ENCODE measurements around the gene CSMD2. TPM values are rescaled to one million over a fixed set of nuclear protein-coding genes. Genes with fewer than 3 reads are reported as not detected.

The CSMD2 gene
- total RNA-seq, 1 donor from 2014 or later: not detected

DNA sequence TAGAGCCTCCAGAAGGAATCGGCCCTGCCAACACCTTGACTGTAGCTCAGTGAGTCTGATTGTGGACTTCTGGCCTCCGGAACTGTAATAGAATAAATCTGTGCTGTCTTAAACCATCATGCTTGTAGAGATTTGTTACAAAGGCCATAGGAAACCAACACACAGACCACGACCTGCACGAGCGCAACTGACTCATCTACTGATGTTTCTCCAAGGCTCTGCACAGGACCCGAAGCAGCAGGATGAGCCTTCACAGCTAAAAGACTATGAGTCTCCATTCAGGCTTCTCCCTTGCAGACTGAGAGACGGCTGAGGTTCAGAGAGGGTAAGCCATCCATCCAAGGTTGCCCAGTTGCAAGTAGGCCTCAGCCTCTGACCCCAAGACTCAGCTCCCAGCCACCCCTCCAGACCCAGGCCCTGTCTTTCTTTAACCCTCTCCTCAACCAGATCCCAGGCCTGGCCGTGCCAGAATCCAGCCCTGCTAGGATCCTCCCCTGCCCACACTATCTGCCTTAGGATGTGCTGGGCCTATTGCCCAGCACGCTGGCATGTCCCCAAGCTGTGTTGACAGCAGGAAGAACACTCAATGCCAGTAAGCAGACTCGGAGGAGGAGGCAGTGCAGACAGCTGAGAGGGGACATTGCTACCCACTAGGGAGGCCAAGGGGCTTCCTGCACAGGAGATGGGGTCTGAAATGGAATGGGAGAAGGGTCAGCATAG is 192.2 kb downstream of the CSMD2 start:
- Mint-ChIP-seq H3K9me3 (no peaks in the 10 kb centered on the region), H3K4me3 (no peak overlapping the region), H3K4me1 (no peaks in the 10 kb centered on the region), H3K27me3 (no peaks in the 10 kb centered on the region), H3K27ac (no peak overlapping the region), H3K36me3 (ENCODE audit: low read depth) (no peaks in the 10 kb centered on the region)
- DNase-seq: no peak
- intact Hi-C loops (cut with micrococcal nuclease): no loop called here

DNA sequence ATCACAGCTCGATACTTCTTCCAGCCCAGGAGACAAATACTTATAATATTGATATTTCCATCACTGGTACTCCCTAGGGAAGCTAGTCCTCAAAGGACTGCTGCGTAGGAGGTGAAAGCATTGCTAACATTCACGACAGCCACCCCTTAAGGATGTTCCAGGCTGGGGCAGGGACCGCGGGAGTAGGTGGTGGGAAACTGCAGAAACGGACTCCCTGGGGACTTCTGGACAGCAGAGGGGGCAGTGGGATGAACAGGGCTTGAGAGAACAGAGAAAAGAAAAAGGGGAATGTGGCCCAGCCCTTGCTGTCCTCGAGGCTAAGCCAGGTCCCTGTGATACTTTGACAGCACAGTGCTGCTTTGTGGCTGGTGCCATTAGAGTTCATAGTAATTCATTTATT is 193.1 kb downstream of the CSMD2 start:
- no peak overlapping the region for H3K27ac Mint-ChIP-seq
- no peaks in the 10 kb centered on the region for H3K27me3 Mint-ChIP-seq

DNA sequence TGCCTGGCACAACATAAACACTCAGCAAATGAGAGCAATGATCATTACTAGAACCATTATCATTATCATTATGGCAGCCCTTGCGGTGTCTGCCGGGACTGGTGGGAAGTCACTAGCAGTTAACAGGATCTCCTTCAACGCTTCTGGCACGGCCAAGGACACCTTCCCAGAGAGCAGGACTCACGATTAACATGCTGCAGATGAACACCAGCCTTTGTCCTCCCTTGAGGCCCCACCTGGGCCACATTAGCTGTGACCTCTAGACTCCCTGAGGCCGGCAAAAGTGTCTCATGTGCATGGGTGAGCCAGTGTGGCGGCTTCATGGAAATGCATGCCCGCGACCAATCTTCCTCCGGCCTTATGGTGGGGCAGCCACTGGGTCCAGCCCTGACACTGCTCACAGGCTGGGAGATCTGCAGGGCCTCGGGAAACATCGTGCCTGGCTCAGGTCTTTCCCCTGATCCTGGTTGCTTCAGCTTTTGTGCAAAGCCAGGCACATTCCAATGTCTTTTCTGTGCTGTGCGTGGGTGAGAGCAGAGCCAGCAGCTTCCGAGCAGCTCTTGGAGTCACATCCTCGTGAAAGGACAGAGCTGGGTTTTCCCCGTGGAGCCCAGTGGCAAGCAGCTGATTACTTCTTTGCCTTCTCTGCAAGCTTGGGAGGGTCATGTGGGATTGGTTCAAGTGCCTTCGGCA is 193.9 kb downstream of the CSMD2 start:
- H3K4me3 Mint-ChIP-seq: no peak overlapping the region
- intact Hi-C loops (cut with micrococcal nuclease): no loop called here
- no peaks in the 10 kb centered on the region for H3K36me3 Mint-ChIP-seq (ENCODE audit: low read depth)
- no peaks in the 10 kb centered on the region for H3K4me1 Mint-ChIP-seq
- no peaks in the 10 kb centered on the region for H3K9me3 Mint-ChIP-seq
- no peak overlapping the region for H3K27ac Mint-ChIP-seq
- no peak for DNase-seq
- no peaks in the 10 kb centered on the region for H3K27me3 Mint-ChIP-seq

More for the DNA sequence above, 193.1 kb downstream of the CSMD2 start:
- H3K36me3 Mint-ChIP-seq (ENCODE audit: low read depth): no peaks in the 10 kb centered on the region
- DNase-seq: no peak
- no peaks in the 10 kb centered on the region for H3K9me3 Mint-ChIP-seq
- intact Hi-C loops (cut with micrococcal nuclease): no loop called here
- no peaks in the 10 kb centered on the region for H3K4me1 Mint-ChIP-seq
- no peak overlapping the region for H3K4me3 Mint-ChIP-seq

DNA sequence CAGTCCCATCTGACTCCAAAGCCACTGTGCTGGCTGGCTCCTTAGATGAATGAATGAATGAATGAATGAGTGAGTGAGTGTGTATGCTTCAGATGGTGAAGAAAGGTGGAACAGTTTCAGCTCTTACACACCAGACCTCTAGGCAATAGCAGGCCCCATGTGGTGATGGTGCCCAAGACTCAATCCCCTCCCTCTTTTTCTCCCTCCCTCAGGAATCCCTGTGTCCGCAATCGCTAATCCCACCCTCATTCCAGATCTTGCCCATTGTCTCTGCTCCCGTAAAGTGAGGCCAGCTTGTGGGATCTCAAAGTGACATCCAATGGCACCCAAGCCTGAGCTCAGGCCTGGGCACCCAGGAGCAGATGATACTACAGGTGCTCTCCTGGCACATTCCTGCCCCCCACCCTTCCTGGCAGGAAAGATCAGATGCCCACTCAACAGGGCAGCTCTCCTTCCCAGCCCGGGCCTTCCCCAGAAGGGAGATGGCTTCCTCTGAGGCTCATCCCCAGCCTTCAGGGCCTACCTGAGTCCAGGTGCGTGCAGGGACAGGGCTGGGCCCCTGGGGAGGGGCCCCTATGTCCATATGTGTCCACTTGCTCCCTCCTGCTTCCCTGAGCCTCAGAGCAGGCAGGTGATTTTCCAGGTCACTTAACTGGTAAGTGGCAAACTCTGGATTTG is 194.7 kb downstream of the CSMD2 start:
- Mint-ChIP-seq H3K27me3 (no peaks in the 10 kb centered on the region), H3K9me3 (no peaks in the 10 kb centered on the region), H3K27ac (no peak overlapping the region), H3K4me1 (no peaks in the 10 kb centered on the region), H3K4me3 (no peak overlapping the region), H3K36me3 (ENCODE audit: low read depth) (no peaks in the 10 kb centered on the region)
- intact Hi-C loops (cut with micrococcal nuclease): no loop called here
- DNase-seq: no peak

DNA sequence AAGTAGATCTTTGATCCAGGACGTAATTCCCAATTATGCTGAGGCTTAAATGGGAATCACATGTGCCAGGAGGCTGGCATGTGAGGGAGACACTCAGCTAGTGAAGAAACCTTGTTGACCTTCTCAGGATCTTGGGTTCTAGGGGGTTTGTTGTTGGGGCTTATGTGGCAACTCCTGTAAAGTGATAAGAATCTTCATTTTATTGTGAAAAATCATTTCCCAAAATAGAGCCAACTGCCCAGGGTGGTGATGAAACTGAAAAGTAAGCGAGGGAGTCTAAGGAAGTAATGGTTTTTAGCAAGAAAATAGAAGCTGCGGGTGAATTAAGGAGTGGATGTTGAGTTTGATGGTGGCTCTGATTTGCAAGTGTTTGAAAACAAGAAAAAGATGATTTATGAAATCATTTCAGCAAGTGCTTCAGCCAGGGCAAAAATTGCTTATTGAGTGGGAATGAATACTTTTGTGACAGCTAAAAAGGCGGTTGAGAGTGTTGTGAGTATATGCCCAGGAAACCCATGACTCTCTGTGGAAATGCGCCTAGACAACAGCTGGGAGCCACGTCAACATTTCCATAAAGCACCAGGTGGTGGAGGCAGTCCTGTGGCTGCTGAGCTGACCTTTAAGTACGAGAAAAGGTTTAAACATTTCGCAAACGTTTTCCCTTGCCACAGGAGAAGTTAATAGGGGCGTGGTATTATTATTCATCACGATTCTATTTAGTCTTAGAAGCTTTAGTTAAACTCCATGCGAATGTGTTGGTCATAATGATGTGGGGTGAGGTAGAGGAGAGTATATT is 198.5 kb downstream of the CSMD2 start:
- Mint-ChIP-seq H3K4me1 (no peaks in the 10 kb centered on the region), H3K27me3 (no peaks in the 10 kb centered on the region), H3K36me3 (ENCODE audit: low read depth) (no peaks in the 10 kb centered on the region), H3K27ac (no peak overlapping the region), H3K9me3 (no peaks in the 10 kb centered on the region), H3K4me3 (no peak overlapping the region)
- intact Hi-C loops (cut with micrococcal nuclease): no loop called here
- DNase-seq: no peak

DNA sequence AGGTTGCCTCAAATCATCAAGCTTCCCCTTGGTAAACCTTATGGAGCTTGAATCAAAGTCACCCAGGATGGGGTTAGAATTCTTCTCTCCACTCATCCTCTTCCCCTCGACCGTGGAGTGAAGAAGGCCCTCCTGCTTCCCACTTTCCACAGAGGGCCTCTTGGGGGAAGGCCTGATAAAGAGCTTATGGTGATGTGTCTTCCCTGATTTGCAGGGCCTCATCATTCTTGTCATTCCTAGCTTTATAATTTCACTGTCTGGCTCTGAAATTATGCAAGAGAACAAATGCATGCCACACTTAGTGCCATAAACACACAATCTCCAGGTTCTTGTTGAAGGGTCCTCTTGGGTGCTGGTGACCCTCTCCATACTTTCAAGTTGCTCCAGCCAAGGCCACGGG is 199.9 kb downstream of the CSMD2 start:
- H3K36me3 Mint-ChIP-seq (ENCODE audit: low read depth): no peaks in the 10 kb centered on the region
- H3K4me1 Mint-ChIP-seq: no peaks in the 10 kb centered on the region
- intact Hi-C loops (cut with micrococcal nuclease): no loop called here
- H3K4me3 Mint-ChIP-seq: no peak overlapping the region
- H3K27me3 Mint-ChIP-seq: no peaks in the 10 kb centered on the region
- no peak for DNase-seq
- H3K27ac Mint-ChIP-seq: no peak overlapping the region
- no peaks in the 10 kb centered on the region for H3K9me3 Mint-ChIP-seq

DNA sequence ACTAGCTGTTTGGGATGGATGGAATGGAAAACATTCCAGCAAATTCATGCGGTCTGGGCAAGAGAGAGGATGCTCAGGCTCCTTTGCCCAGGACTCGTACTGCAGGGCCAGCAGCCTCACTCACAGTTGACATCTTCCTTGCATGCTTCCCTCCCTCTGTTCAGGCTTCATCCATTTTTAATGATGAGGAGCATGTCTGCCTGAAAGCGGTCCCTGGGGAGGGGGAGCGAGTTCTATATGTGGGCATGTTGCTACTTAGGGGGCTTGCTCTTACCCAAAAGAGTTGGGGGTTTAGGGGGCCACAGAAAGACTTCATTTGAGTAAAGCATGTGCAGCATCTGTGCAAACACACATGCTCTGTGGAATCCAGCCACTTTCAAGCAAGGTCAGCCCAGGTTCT is 203.0 kb downstream of the CSMD2 start:
- no peaks in the 10 kb centered on the region for H3K4me1 Mint-ChIP-seq
- H3K4me3 Mint-ChIP-seq: no peak overlapping the region
- H3K9me3 Mint-ChIP-seq: no peaks in the 10 kb centered on the region
- no peaks in the 10 kb centered on the region for H3K36me3 Mint-ChIP-seq (ENCODE audit: low read depth)
- intact Hi-C loops (cut with micrococcal nuclease): no loop called here
- no peak for DNase-seq
- H3K27me3 Mint-ChIP-seq: no peaks in the 10 kb centered on the region
- no peak overlapping the region for H3K27ac Mint-ChIP-seq

DNA sequence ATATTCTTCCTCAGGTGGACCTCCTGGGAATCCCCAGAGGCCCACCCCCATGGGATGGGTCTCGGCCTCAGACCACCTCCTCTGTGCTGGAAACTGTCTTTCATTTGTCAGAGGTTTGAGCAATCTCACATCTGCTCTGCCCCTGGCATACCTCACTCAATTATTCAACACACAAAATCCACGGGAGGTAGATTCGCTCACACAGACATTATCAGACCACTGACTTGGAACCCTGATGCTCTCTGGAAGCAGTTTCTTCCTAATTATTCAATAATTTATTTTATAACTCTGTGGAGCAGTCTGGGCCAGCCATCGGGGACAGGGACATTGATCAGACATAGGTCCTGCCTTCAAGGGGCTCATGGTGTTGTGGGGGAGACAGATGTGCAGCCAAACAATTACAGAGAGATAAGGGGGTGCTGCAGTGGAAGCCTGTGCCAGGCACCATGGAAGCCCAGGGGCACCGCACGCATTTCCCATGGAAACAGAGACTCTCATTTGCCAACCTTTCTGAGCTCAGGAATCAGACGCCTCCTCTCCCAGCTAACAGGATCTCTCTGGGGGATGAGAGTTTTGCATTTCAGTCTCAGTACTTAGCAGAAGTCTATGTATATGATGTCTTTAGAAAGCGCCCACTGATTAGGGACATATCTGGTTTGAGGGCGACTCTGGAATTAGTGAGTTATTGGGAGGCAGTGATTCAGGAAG is 204.7 kb downstream of the CSMD2 start:
- Mint-ChIP-seq H3K4me1 (no peaks in the 10 kb centered on the region), H3K4me3 (no peak overlapping the region), H3K27me3 (no peaks in the 10 kb centered on the region), H3K36me3 (ENCODE audit: low read depth) (no peaks in the 10 kb centered on the region), H3K27ac (no peak overlapping the region), H3K9me3 (no peaks in the 10 kb centered on the region)
- DNase-seq: no peak
- intact Hi-C loops (cut with micrococcal nuclease): no loop called here

DNA sequence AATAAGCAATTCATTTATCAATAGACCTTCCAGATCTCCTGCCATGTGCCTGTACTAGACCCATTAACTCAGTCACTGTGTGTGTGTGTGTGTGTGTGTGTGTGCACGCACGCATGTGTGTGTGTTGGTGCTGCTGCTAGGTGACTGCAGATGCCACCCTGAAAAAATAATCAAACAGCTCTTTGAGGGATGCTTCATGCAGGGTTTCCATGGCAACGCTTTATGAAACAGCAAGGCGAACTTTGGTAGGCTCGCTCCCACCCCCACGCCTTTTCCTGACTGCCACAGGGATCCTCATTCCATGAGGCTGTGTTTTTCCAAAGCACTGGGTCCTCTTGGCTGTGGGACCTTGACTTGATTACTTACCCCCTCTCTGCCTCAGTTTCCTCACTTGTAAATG is 207.2 kb downstream of the CSMD2 start:
- intact Hi-C loops (cut with micrococcal nuclease): no loop called here
- Mint-ChIP-seq H3K9me3 (no peaks in the 10 kb centered on the region), H3K27ac (no peak overlapping the region), H3K4me1 (no peaks in the 10 kb centered on the region), H3K4me3 (no peak overlapping the region), H3K36me3 (ENCODE audit: low read depth) (no peaks in the 10 kb centered on the region), H3K27me3 (no peaks in the 10 kb centered on the region)
- DNase-seq: no peak

DNA sequence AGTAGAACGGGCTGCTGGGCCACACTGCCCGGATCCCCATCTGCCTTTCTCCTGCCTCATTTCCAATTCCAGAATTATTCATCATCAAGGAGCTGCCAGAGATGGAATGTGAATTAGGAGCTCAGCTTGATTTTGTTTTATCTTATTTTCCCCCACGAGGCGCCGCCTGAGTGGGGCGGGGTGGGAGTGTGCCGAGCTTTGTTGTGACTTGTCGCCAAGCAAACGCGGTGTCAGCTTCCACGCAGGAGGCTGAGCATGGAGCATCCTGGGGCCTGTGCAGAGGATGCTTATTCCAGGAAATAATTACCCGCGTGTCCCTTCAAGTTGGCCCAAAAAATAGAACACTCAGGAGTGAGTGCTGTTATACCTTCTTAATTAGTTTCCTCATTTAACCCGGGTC is 209.9 kb downstream of the CSMD2 start:
- Mint-ChIP-seq H3K27me3 (no peaks in the 10 kb centered on the region), H3K36me3 (ENCODE audit: low read depth) (no peaks in the 10 kb centered on the region), H3K4me3 (no peak overlapping the region), H3K27ac (no peak overlapping the region), H3K4me1 (no peaks in the 10 kb centered on the region), H3K9me3 (no peaks in the 10 kb centered on the region)
- intact Hi-C loops (cut with micrococcal nuclease): no loop called here
- DNase-seq: no peak

DNA sequence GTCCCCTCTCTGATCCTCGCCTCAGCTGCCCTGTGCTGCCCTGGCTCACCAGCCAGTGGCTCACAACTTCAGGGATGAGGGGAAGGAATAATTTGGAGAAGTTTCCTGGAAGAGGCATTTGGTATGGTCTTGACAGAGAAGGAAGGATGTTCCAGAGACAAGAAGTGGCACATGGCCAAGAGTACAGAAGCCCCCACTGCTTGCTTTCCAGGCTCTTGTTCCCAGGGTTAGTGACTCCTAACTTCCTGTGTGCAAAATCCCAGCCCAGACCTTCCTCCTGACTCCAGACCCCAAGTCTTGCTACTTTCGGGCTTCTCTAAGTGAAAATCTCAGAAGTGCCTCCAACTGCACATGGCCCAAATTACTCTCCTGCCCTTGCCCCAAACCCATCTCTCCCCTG is 215.5 kb downstream of the CSMD2 start:
- intact Hi-C loops (cut with micrococcal nuclease): no loop called here
- Mint-ChIP-seq H3K36me3 (ENCODE audit: low read depth) (no peaks in the 10 kb centered on the region), H3K27me3 (no peaks in the 10 kb centered on the region), H3K4me3 (no peak overlapping the region), H3K4me1 (no peaks in the 10 kb centered on the region), H3K9me3 (no peaks in the 10 kb centered on the region), H3K27ac (no peak overlapping the region)
- no peak for DNase-seq

DNA sequence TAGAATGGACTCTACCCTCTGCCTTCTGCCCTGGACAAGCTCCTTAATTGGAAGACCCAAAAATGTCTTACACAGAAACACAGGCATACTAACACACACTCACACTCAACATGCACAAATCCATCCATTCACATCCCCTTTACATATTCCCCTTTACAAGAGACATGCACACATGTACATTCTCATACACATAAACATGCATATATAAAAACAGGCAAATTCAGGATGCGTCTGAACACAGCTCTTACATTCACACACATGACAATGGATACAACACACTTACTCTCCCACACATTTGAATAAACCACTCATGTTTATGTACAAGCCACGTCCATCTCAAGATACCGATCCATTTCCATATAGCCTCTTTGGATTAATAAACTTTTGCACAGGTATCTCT is 216.7 kb downstream of the CSMD2 start:
- DNase-seq: no peak
- H3K27me3 Mint-ChIP-seq: no peaks in the 10 kb centered on the region

DNA sequence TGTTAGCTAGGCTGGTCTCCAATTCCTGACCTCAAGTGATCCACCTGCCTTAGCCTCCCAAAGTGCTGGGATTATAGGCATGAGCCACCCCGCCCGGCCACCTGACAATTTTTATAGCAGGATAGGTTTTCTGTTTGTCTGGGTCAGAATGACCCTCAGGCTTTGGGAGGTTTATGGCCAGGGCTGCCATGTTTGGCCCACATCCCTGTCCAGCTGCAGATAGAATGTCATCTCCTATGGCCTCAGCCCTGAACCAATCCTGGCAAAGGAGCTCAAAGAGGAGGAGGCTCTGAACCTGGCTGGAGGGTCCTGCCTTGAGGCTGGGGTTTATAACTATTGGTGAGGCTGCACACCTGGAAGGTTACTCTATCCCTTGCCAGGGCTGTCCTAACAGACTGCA is 218.2 kb downstream of the CSMD2 start:
- Mint-ChIP-seq H3K9me3 (no peaks in the 10 kb centered on the region), H3K27ac (no peak overlapping the region), H3K4me3 (no peak overlapping the region), H3K4me1 (no peaks in the 10 kb centered on the region), H3K36me3 (ENCODE audit: low read depth) (no peaks in the 10 kb centered on the region), H3K27me3 (no peaks in the 10 kb centered on the region)
- intact Hi-C loops (cut with micrococcal nuclease): no loop called here
- no peak for DNase-seq

More for the DNA sequence above, 216.7 kb downstream of the CSMD2 start:
- no peaks in the 10 kb centered on the region for H3K4me1 Mint-ChIP-seq
- no peak overlapping the region for H3K27ac Mint-ChIP-seq
- H3K36me3 Mint-ChIP-seq (ENCODE audit: low read depth): no peaks in the 10 kb centered on the region
- no peaks in the 10 kb centered on the region for H3K9me3 Mint-ChIP-seq
- H3K4me3 Mint-ChIP-seq: no peak overlapping the region
- intact Hi-C loops (cut with micrococcal nuclease): no loop called here
